Breast epithelium (tissue), 3 donors: Measurements from ENCODE around the gene KCTD20.

Source experiments
- POLR2A ChIP-seq: fragments of 450-650 bp; IDR thresholded peaks from one replicate; pipeline ENCODE4 v1.6.1; 2016; ENCODE audit warnings: antibody characterized with exemption, mild to moderate bottlenecking, moderate library complexity
- TF ChIP-seq, protein P1 (sequence below), 3 donors: fragments of 450-650 bp; IDR thresholded peaks; one replicate each; pipeline ENCODE4 v1.5.1; 2016 to 2017; ENCODE audit warnings: antibody characterized with exemption in 3 of 3, mild to moderate bottlenecking in 3 of 3, moderate library complexity in 3 of 3

DNA sequence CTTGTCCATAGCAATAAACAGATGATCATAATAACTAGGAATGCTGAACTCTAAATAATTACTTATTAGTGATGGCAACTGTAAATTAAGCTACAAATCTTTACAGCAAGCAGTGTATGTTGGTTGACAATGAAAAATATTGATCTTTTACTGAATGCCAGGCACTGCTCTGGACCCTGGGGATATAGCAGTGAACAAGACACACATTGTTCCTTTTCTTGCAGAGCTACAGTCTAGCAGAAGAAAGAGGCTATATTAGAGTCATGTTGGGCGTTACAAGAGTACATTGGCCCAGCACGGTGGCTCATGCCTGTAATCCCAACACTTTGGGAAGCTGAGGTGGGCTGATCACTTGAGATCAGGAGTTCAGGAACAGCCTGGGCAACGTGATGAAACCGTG, 11.6 kb upstream of the KCTD20 start:
- TF ChIP-seq POLR2A, result no peak
- TF ChIP-seq, protein P1, sequence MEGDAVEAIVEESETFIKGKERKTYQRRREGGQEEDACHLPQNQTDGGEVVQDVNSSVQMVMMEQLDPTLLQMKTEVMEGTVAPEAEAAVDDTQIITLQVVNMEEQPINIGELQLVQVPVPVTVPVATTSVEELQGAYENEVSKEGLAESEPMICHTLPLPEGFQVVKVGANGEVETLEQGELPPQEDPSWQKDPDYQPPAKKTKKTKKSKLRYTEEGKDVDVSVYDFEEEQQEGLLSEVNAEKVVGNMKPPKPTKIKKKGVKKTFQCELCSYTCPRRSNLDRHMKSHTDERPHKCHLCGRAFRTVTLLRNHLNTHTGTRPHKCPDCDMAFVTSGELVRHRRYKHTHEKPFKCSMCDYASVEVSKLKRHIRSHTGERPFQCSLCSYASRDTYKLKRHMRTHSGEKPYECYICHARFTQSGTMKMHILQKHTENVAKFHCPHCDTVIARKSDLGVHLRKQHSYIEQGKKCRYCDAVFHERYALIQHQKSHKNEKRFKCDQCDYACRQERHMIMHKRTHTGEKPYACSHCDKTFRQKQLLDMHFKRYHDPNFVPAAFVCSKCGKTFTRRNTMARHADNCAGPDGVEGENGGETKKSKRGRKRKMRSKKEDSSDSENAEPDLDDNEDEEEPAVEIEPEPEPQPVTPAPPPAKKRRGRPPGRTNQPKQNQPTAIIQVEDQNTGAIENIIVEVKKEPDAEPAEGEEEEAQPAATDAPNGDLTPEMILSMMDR (IDR thresholded peaks at IDR 0.05), result no peak
